Measurements from ENCODE around the gene NUP153.
"Not testable (repeated sequence)": the region's sequence is repeated elsewhere in the genome, so short reads cannot be mapped to it uniquely, and the experiment has no call there.

Gene NUP153

DNA sequence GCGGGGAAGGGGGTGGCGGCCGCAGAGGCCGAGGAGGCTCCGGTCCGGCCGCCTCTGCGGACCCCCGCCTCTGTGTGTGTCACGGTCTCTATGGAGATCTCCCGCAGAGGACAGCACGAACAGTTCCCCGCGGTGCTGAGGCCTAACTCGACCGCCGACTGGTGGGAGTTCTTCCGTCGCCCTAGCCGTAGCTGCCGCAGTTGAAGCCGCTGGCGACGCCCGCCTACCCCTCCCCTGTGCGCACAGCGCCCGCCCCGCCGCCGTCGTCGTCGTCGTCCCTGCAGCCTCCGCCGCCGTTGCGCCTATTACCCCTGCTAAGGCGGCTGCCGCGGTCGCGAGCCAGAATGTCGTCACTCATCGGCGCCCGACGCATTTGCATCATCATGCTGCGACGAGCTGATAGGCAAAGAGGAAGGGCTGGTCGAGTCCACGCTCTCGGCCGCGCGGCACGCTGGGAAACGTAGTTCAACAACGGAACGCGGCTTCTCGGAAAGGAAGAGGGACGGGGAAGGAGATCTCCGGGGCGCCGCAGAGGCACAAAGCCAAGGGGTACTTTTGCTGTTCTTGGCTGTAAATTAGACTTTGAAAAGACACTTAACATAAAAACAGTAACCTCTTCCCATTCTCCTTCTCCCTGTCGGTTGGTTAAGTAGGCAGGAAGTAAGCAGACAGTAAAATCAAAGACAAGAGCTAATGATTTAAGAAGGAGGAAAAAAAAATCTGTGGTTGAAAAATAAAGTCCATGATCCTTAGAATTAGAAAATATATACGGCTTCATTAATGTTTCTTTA is at the start of gene NUP153:
Gene NUP153, minus strand, starts transcription at position 346 of the 791 bp plus-strand sequence. CDS start 538 bp downstream, outside the sequence.
- peak; percentile 99 for DNase-seq

DNA sequence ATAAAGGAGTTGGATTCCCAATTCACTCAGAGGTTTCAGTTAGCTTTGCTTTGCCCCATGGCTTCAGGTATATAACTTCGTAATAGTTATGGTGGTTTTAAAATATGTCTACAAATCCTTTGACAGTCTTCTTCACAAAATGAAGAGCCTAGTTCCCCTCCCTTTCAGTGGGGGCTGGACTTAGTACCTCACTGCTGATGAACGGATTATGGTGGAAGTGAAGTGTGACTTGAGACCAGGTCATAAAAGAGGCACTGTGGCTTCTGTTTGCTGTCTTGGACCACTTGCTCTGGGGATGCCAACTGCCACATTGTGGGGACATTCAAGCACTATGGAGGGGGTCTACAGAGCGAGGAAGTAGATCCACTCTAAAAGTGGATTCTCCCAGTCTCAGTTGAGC is 47.5 kb upstream of the NUP153 start:
- DNase-seq: no peak

DNA sequence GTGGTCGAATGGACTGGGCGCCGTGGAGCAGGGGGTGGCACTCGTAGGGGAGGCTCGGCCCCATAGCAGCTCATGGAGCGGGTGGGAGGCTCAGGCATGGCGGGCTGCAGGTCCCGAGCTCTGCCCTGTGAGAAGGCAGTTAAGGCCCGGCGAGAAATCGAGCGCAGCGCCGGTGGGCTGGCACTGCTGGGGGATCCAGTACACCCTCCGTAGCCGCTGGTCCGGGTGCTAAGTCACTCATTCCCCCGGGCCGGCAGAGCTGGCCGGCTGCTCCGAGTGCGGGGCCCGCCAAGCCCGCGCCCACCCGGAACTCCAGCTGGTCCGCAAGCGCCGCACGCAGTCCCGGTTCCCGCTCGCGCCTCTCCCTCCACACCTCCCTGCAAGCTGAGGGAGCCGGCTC is 38.6 kb upstream of the NUP153 start:
- DNase-seq: not testable (repeated sequence)

DNA sequence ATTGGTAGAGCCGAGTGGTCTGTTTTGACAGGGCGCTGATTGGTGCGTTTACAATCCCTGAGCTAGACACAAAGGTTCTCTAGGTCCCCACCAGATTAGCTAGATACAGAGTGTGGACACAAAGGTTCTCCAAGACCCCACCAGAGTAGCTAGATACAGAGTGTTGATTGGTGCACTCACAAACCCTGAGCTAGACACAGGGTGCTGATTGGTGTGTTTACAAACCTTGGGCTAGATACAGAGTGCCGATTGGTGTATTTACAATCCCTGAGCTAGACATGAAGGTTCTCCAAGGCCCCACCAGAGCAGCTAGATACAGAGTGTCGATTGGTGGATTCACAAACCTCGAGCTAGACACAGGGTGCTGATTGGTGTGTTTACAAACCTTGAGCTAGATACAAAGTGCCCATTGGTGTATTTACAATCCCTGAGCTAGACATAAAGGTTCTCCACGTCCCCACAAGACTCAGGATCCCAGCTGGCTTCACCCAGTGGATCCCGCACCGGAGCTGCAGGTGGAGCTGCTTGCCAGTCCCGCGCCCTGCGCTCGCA is 38.1 kb upstream of the NUP153 start:
- DNase-seq: not testable (repeated sequence)

DNA sequence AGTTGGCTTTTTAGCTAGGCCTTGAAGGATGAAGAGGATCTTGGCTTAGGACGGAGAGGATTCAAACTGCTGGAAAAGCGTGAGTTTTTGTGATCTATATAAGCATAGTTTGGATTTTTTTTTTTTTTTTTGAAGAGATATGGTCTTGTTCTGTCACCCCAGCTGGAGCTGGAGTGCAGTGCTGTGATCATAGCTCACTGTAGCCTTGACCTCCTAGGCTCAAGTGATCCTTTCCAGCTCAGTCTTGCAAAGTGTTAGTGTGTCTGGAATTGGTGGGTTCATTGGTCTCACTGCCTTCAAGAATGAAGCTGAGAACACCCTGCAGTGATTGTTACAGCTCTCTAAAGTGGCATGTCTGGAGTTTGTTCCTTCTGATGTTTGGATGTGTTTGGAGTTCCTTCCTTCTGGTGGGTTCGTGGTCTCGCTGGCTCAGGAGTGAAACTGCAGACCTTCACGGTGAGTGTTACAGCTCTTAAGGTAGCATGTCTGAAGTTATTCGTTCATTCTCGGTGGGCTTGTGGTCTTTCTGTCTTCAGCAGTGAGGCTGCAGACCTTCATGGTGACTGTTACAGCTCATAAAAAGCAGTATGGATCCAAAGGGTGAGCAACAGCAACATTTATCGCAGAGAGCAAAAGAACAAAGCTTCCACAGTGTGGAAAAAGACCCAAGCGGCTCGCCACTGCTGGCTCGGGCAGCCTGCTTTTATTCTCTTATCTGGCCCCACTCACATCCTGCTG is 37.5 kb upstream of the NUP153 start:
- no peak for DNase-seq

DNA sequence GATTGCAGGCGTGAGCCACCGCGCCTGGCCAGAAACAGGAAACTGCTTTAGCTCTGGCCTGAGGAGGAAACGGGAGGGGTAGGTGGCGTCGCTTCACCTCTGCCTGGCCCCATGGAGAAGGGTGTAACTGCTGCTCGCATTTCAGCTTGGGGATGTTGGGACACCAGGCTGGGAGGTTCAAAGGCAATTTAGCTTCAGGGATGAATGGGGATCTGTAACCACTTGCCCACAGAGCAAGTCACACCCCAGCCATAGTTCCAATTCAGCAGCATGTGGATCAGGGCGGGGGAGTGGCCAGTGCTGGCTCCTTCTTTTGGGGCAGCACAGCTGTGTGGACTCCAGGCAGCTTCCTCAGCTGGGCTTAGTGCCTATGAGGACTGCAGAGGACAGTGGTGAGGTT is 34.8 kb upstream of the NUP153 start:
- no peak for DNase-seq

DNA sequence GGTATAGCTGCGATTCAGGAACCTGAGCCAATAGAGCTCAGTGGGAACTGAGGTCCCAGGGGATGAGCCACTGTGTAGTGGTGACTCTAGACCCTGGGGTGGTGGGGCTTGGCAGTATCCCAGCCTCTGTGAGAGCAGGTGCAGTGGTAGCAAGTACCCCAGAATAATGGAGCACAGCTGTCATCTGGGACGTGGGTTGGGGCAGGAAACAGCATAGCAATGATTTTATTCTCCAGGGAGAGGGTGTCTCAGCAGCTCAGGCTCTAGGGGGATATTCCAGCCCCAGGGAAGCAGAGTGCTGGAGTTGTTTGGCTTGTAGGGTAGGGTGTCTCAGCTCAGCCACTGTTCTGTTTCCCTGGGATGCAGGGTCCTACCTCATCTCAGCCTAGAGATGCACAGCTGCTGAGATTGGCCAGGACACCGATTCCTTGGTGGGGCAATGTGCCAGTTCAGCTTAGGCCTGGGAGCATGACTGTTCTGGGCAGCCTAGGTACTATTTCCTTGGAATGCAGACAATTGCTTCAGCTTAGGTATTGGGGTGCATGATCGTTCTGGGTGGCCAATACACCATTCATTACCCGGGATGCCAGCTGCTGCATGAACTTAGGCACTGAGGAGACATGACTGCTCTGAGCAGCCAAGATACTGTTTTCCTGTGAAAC is 34.0 kb upstream of the NUP153 start:
- DNase-seq: no peak

DNA sequence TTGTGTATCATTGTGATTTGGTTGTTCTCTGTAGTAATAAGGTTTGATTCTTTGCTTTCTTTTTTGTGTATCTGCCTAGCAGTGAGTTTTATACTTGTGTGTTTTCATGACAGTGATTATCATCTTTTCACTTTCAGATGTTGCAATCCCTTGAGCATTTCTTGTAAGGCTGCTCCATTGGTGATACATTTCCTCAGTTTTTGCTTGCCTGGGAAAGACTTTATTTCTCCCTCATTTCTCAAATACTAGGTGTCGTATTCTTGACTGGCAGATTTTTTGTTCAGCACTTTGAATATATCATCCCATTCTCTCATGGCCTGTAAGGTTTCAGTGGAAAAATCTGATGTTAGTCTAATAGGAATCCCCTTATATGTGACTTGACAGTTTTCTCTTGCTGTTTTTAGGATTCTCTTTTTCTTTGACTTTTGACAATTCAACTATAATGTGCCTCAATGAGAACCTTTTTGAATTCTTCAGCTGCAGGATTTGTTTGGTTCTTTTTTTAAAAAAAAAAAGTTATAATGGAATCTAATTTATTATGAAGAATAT is 31.1 kb upstream of the NUP153 start:
- DNase-seq: no peak

DNA sequence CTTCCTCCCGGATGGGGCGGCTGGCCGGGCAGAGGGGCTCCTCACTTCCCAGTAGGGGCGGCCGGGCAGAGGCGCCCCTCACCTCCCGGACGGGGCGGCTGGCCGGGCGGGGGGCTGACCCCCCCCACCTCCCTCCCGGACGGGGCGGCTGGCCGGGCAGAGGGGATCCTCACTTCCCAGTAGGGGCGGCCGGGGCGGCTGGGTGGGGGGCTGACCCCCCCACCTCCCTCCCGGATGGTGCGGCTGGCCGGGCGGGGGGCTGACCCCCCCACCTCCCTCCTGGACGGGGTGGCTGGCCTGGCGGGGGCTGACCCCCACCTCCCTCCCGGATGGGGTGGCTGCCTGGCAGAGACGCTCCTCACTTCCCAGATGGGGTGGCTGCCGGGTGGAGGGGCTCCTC is 28.6 kb upstream of the NUP153 start:
- DNase-seq: not testable (repeated sequence)

DNA sequence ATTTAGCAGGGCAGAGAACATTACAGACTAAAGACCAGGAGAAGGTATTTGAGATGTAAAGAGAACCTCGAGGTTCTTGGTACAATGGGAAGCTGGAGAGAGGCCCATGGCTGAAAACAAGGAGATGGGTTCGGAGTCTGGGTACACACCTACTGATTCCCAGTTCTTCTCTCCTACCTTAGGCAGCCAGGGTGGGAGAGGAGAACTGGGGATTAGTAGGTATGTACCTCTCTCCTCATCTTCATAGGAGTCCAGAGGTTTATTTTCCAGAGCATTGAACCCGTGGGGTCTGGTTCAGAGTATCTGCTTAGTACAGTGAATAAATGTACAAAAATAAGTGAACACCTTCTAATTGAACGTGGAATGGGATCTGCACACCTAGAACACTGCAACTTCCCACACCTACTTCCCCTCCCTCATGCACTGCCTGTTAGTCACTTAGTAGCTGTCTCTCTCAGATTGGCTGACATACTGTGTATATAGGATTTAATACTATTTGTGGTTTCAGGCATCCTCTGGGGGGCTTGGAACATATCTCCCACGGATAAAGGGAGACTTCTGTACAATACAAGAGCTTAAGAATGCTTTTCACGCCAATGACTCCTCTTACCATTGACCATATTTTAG is 23.5 kb upstream of the NUP153 start:
- no peak for DNase-seq

DNA sequence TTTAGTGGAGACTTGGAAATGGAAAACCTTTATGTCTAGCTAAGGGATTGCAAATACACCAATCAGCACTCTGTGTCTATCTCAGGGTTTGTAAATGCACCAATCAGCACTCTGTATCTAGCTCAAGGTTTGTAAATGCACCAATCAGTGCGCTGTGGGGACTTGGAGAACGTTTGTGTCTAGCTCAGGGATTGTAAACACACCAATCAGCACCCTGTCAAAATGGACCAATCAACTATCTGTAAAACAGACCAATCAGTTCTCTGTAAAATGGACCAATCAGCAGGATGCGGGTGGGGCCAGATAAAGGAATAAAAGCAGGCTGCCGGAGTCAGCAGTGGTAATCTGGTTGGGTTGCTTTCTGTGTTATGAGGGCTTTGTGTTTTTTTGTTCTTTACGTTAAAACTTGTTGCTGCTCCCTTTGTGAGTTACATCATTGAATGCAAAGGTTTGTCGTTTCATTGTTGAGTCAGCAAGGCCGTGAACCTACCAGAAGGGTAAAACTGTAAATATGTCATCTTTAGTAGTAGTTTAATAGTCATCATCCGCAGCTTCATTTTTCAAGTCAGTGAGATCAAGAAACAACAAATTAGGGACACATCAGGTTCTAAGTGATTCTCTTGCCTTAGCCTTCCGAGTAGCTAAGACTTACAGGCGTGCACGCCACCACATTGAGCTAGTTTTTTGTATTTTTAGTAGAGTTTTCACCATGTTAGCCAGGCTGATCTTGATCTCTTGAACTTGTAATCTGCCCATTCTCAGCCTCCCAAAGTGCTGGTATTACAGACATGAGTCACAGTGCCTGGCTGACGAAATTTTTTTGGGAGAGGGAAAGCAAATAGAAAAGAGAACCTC is 22.7 kb upstream of the NUP153 start:
- no peak for DNase-seq

DNA sequence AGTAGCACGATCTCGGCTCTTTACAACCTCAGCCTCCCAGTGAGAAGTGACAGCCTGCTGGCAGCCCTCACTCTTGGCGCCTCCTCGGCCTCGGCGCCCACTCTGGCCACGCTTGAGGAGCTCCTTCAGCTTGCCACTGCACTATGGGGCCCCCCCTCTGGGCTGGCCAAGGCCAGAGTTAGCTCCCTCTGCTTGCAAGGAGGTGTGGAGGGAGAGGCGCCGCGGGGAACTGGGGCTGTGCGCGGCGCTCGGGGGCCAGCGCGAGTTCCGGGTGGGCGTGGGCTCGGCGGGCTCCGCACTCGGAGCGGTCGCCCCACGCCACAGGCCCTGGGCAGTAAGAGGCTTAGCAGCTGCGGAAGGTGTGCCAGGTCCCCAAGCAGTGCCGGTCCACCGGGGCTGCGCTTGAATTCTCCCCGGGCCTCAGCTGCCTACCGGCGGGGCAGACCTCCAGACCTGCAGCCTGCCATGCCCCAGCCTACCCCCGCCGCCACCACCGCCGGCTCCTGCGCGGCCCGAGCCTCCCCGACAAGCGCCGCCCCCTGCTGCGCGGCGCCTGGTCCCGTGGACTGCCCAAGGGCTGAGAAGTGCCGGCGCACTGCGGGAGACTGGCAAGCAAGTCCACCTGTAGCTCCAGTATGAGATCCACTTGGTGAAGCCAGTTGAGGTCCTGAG is 22.0 kb upstream of the NUP153 start:
- DNase-seq: no peak

DNA sequence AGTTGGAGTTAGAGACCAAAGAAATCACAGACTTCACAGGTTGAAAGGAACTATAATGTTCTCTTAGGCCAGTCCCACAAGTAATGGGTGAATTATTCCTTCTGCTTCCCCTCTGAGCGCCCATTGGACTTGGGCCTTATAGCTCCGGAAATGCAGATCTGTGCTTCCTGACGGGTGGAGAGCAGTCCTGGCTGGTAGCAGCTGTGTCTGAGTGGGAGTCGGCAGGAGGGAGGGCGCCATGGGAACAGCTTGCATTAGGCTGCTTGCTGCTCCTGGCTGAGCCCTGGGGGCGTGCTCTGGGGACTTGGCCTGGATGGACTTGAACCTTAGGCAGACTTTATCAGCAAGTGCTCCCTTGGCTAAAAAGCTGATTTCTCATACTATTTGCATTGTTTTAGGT is 18.4 kb upstream of the NUP153 start:
- DNase-seq: no peak

DNA sequence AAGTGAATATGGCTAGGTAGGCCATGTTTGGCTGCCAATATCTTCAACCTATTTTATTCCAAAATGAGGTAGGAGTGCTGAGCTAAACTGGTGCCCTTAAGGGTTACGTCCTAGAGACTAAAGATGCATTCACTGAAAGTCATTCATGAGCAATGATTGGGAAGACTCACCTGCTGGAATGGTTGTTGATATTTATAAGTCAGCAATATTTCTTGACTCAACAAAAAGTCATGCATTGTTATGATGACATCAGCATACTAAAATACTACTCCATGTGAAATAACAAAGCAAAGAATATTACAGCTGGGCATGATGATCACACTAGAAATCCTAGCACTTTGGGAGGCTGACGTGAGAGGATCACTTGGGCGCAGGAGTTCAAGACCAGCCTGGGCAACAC is 17.6 kb upstream of the NUP153 start:
- DNase-seq: no peak

DNA sequence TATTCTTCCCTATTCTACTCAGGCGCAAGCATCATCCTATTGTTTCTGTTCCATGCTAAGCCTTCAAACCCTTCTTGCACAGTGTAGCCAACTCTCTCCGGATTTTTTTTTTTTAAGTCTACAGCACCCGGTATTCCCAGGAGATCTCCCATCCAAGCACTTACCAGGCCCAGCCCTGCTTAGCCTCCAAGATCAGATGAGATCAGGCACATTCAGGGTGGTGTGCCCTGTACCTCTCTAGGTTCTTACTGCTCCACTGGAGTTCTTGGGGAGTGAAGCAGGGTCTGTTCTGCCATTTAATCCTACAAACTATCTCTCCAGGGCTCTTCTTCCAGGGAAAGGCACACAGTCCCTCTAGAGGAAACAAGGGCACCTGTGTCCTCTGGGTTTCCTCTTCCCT is 14.9 kb upstream of the NUP153 start:
- no peak for DNase-seq

DNA sequence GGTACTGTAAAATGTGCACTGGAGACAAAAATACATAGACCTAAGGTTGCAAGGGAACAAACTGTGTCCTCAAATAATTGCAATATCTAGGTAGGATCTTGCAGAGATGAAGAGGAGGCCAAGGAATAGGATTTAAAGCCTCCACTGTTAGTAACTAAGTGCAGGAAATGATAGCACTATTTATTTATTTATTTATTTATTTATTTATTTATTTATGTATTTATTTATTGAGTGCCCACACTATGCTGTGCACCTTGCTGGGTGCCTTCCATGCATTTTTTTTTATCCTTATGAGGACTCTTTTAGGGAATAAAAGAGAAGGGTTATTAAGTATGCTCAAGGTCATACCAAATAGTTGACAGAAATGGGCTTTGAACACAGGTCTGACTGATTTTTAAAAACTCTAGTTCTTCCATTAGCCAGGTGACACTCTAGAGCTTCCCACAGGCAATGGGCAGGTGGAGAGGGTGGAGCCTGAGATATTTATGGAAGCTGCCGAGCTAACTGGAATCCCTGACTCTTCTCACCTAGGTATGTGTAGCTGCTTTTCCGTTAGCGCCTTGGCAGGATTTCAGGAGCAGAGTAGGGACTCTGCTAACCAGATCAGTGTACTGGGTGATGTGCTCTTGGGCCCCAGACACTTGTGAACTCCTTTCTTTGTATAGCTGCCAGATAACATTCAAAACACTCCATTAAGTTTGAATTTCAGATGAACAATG is 12.8 kb upstream of the NUP153 start:
- DNase-seq: no peak

DNA sequence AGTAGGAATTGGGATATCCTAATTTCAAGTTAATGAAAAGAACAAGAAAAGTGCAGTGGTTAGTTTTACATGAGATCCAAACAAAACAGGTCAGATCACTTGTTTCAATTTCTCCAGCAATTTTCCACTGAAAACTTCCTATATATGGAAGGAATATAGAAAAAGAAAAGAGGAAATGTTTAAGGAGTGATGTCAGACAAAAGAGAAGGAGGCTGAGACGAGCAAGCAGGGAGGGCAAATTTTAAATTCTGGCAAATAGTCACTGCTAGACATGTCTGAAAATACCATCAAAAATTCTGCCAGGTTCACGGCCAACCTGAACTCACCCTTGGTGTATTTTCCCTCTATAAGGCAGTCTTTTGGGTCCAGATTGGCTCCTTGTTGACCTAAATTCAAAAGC is 9.5 kb upstream of the NUP153 start:
- DNase-seq: no peak

DNA sequence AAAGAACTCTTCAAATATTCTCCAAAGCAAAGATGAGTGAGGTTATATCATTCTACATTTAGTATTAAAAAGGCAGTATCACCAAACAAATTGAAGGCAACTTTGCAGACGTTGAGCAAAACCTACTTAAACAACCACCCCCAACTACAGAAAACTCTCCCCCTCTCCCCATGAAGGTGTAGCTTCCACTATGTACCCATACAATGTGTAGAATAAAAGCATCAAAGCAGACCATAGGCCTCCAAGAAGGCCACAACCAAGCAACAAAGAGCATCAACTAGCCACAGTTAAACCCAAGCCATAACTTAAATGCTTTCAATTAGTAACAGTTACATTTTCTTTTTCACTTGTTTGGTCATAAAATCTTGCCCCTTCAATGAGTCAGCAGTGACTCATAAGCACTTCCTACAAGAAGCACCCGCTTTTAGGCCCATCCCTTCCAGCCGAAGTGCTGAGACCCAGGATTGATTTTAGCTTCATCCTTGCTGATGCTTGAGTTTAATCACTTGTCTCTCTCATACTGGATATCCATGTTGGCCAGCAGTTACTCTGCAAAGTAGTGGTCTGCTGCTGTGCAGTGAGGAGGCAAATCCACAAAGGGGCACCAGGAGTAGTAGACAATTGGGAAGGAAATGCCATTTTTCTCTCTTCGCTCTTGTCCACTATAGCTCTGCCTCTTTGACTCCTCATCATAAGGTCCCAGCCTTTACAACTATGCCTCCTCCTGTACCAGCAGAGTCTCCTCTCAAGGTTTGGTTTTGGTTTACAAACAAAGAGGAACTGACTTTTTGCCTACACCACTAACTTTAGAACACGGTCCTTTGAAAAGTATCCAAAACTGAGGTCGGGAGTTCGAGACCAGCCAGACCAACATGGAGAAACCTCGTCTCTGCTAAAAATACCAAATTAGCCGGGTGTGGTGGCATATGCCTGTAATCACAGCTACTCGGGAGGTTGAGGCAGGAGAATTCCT is 8.4 kb upstream of the NUP153 start:
- peak; percentile 19 to 22 for DNase-seq

DNA sequence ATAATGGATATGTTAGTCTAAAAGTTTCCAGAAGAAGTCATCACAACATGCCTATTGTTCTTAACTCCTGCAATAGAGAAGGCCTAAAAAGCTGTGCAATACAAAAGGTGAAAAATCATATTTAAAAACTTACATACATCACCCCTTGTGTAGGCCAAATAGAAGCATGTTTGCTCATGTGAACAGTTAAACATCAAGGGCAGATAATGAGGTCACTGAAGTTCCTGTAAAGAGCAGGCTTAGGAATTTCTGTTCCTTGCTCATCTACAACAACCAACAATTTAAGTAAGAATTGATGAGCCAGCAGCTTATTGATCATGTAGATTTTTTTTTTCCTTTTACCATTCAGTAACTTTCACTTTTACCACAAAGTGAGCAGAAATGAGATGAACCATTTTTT is 7.5 kb upstream of the NUP153 start:
- DNase-seq: no peak
